Fibroblast of lung (primary cell): Measurements from ENCODE around the gene SKP1. TPM values are rescaled to one million over a fixed set of nuclear protein-coding genes. Genes with fewer than 3 reads are reported as not detected.
A peak's percentile ranks its signal among the peaks of the same experiment; 100 is the strongest.

ENCODE experiments used
- DNase-seq, 2 donors: peaks; one replicate each; pipeline versions ENCODE4 v3.0.0 to v3.0.0-alpha.2; 2010; ENCODE audit warnings: low read depth in 2 of 2
- H2AFZ ChIP-seq: 2 replicates; pipeline ENCODE4 v1.5.1; 2012; ENCODE audit warnings: low read length, control low read depth, inconsistent platforms
- H3K27ac ChIP-seq: 2 replicates; pipeline ENCODE4 v1.5.1; 2011; ENCODE audit warnings: low read length, control low read depth; ENCODE audit not compliant: insufficient read depth
- H3K27me3 ChIP-seq: 2 replicates; pipeline ENCODE4 v1.5.1; 2011; ENCODE audit warnings: mild to moderate bottlenecking, low read length; ENCODE audit not compliant: control insufficient read depth, insufficient read depth
- H3K36me3 ChIP-seq: 2 replicates; pipeline ENCODE4 v1.5.1; 2011; ENCODE audit warnings: low read length; ENCODE audit not compliant: control insufficient read depth, insufficient read depth
- H3K4me1 ChIP-seq: 2 replicates; pipeline ENCODE4 v1.5.1; 2011; ENCODE audit warnings: low read length; ENCODE audit not compliant: control insufficient read depth, insufficient read depth; ENCODE audit errors: extremely low read depth
- H3K4me2 ChIP-seq: 2 replicates; pipeline ENCODE4 v1.5.1; 2011; ENCODE audit warnings: low read length, control low read depth; ENCODE audit not compliant: insufficient read depth; ENCODE audit errors: extremely low read depth
- H3K4me3 ChIP-seq, 4 experiments: fragments of 200-600 bp in 1 of 4; sonication (generic) in 1 of 4; replicated peaks in 1 of 4; 2 replicates each; pipeline ENCODE4 v1.5.1; 2011 to 2016; ENCODE audit warnings: low read length in 4 of 4, low read depth in 3 of 4, mild to moderate bottlenecking in 3 of 4, control low read depth in 2 of 4, inconsistent platforms in 1 of 4, mixed read lengths in 1 of 4; ENCODE audit not compliant: insufficient read depth in 1 of 4; ENCODE audit errors: control extremely low read depth in 1 of 4
- H3K79me2 ChIP-seq: 2 replicates; pipeline ENCODE4 v1.5.1; 2012; ENCODE audit warnings: mild to moderate bottlenecking, low read length, inconsistent platforms; ENCODE audit not compliant: control insufficient read depth, insufficient read depth
- H3K9ac ChIP-seq: 2 replicates; pipeline ENCODE4 v1.5.1; 2011; ENCODE audit warnings: mild to moderate bottlenecking, low read length, control low read depth; ENCODE audit not compliant: insufficient read depth
- H3K9me3 ChIP-seq: 2 replicates; pipeline ENCODE4 v1.5.1; 2012; ENCODE audit warnings: low read depth, low read length; ENCODE audit not compliant: control insufficient read depth, insufficient read depth
- H4K20me1 ChIP-seq: 2 replicates; pipeline ENCODE4 v1.5.1; 2011; ENCODE audit warnings: low read length; ENCODE audit not compliant: control insufficient read depth, insufficient read depth; ENCODE audit errors: extremely low read depth
- EZH2 ChIP-seq: IDR thresholded peaks from 2 replicates; pipeline ENCODE4 v1.5.1; 2012; ENCODE audit warnings: low read length, control low read depth, mild to moderate bottlenecking; ENCODE audit errors: missing control alignments
- polyA plus RNA-seq, 2 donors: library from polyadenylated mRNA; depleted of rRNA in 1 of 2; stranded (reverse) in 1 of 2; unstranded in 1 of 2; fragments of >200 nt; gene quantifications; 2 replicates each; pipeline ENCODE4 v1.2.1, GENCODE V29; 2011 to 2012; ENCODE audit warnings: missing spikeins in 1 of 2
- total RNA-seq: library from RNA; depleted of rRNA; stranded (reverse); fragments of >200 nt; gene quantifications from 2 replicates; pipeline ENCODE4 v1.2.1, GENCODE V29; 2014
- TF ChIP-seq, protein P1 (sequence below), 2 donors: IDR thresholded peaks in 1 of 2; conservative IDR thresholded peaks in 1 of 2; 1 replicate in 1 of 2; 2 replicates in 1 of 2; pipeline ENCODE4 v1.5.1; 2011 to 2012; ENCODE audit warnings: low read length in 2 of 2, control low read depth in 1 of 2, inconsistent platforms in 1 of 2, low read depth in 1 of 2, mild to moderate bottlenecking in 1 of 2

The SKP1 gene
- total and polyA plus RNA-seq, 2 donors (not counting 1 experiment from before 2014, with no cell fraction given), result 259 to 985 TPM

DNA sequence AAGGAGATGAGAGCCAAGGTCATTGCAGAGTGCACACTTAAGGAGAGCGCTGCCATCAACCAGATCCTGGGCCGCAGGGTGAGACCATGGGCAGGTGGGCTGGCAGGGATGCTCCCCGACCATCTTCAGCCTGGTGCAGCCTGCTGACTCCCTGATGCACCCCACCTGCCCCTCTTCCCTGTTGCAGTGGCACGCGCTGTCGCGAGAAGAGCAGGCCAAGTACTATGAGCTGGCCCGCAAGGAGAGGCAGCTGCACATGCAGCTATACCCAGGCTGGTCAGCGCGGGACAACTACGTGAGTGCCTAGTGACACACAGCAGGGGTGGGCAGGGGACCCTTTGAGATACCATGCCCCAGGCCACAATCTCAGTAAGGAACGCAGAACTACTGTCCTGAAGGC, 33.9 kb downstream of the SKP1 start:
- peaks cover 29% of the 10 kb centered on the region for H3K36me3 ChIP-seq
- no peaks in the 10 kb centered on the region for H3K9me3 ChIP-seq
- no peak overlapping the region for H3K27ac ChIP-seq
- H3K4me3 ChIP-seq, result no peak overlapping the region
- H2AFZ ChIP-seq, result no peak overlapping the region
- TF ChIP-seq, protein P1, sequence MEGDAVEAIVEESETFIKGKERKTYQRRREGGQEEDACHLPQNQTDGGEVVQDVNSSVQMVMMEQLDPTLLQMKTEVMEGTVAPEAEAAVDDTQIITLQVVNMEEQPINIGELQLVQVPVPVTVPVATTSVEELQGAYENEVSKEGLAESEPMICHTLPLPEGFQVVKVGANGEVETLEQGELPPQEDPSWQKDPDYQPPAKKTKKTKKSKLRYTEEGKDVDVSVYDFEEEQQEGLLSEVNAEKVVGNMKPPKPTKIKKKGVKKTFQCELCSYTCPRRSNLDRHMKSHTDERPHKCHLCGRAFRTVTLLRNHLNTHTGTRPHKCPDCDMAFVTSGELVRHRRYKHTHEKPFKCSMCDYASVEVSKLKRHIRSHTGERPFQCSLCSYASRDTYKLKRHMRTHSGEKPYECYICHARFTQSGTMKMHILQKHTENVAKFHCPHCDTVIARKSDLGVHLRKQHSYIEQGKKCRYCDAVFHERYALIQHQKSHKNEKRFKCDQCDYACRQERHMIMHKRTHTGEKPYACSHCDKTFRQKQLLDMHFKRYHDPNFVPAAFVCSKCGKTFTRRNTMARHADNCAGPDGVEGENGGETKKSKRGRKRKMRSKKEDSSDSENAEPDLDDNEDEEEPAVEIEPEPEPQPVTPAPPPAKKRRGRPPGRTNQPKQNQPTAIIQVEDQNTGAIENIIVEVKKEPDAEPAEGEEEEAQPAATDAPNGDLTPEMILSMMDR (conservative IDR thresholded peaks at IDR 0.05 in 1 of 2, IDR thresholded peaks at IDR 0.05 in 1 of 2; ENCODE audit: low read depth in 1 of 2, low read length in 2 of 2), result no peak
- no peak for TF ChIP-seq EZH2
- H3K9ac ChIP-seq, result no peak overlapping the region
- H3K27me3 ChIP-seq, result no peaks in the 10 kb centered on the region
- H3K4me2 ChIP-seq, result no peak overlapping the region
- H4K20me1 ChIP-seq, result peaks cover 2% of the 10 kb centered on the region
- H3K79me2 ChIP-seq, result no peaks in the 10 kb centered on the region
- DNase-seq, result no peak
- H3K4me1 ChIP-seq, result peaks cover 18% of the 10 kb centered on the region

- no peak overlapping the region for H2AFZ ChIP-seq
- no peaks in the 10 kb centered on the region for H3K79me2 ChIP-seq
- no peaks in the 10 kb centered on the region for H3K9me3 ChIP-seq
- H4K20me1 ChIP-seq, result peaks cover 2% of the 10 kb centered on the region
- TF ChIP-seq, protein P1 (conservative IDR thresholded peaks at IDR 0.05 in 1 of 2, IDR thresholded peaks at IDR 0.05 in 1 of 2; ENCODE audit: low read depth in 1 of 2, low read length in 2 of 2), result no peak
- TF ChIP-seq EZH2, result no peak
- peaks cover 16% of the 10 kb centered on the region for H3K4me1 ChIP-seq
- H3K4me3 ChIP-seq, result no peak overlapping the region
- H3K27ac ChIP-seq, result no peak overlapping the region
- no peak for DNase-seq
- H3K9ac ChIP-seq, result no peak overlapping the region
- H3K4me2 ChIP-seq, result no peak overlapping the region
- H3K27me3 ChIP-seq, result no peaks in the 10 kb centered on the region
- H3K36me3 ChIP-seq, result peaks cover 28% of the 10 kb centered on the region
These were observed 34.7 kb downstream of the SKP1 start for GRCh38 chr5:134142052-134142451.

DNA sequence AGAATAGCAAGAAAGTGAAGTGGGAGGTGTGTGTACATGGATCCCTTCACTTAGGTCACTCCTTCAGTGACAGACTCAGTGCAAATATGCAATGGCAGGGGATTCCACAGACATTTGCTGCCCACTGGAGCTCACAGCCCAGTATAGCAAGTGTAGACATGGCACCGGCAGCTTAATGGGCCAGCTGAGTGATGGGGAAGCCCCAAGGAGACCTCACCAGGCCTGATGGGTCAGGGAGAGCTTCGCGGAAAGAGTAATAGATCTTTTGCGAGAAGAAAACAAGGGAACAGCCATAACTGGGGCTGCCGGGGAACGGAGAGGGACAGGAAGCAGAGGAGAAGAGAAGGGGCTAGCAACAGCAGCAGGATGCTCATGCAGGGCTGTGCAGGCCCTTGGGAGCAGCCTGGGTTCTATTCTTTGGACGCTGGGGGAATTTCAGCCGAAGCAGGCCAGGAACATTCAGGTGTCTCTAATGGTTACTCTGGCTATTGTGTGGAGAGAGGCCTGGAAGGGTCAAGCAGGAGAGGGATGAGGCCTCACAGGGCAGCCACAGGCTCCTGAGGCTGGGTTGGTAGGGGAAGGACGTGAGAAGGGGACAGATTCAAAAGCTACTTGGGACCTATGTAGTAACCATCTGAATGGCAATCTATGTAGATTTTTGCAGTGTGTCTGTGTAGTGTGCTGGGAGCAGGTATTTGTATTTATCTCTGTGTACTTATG, 35.3 kb downstream of the SKP1 start:
- H3K9ac ChIP-seq, result no peak overlapping the region
- peaks cover 28% of the 10 kb centered on the region for H3K36me3 ChIP-seq
- DNase-seq, result no peak
- H3K27ac ChIP-seq, result no peak overlapping the region
- H3K79me2 ChIP-seq, result no peaks in the 10 kb centered on the region
- no peak overlapping the region for H3K4me3 ChIP-seq
- H3K9me3 ChIP-seq, result no peaks in the 10 kb centered on the region
- H3K4me1 ChIP-seq, result peaks cover 11% of the 10 kb centered on the region
- peaks cover 2% of the 10 kb centered on the region for H4K20me1 ChIP-seq
- H3K4me2 ChIP-seq, result no peak overlapping the region
- H3K27me3 ChIP-seq, result no peaks in the 10 kb centered on the region
- H2AFZ ChIP-seq, result no peak overlapping the region
- TF ChIP-seq, protein P1 (conservative IDR thresholded peaks at IDR 0.05 in 1 of 2, IDR thresholded peaks at IDR 0.05 in 1 of 2; ENCODE audit: low read depth in 1 of 2, low read length in 2 of 2), result peak in 1 of 2 donors; percentile 26
- no peak for TF ChIP-seq EZH2
